LHCN-M2 (cell line): Measurements from ENCODE around the gene JMJD1C. TPM values are rescaled to one million over a fixed set of nuclear protein-coding genes. Genes with fewer than 3 reads are reported as not detected.

Experiments
- DNase-seq: peaks from one replicate; pipeline ENCODE4 v3.0.0-alpha.2; 2012; ENCODE audit warnings: low read depth
- total RNA-seq: library from RNA; depleted of rRNA; stranded (reverse); fragments of >200 nt; gene quantifications from 2 replicates; pipeline ENCODE4 v1.2.3, GENCODE V29; 2014; rRNA removed

Gene JMJD1C
- total RNA-seq, 1 experiment from 2014 or later: 149 TPM

DNA sequence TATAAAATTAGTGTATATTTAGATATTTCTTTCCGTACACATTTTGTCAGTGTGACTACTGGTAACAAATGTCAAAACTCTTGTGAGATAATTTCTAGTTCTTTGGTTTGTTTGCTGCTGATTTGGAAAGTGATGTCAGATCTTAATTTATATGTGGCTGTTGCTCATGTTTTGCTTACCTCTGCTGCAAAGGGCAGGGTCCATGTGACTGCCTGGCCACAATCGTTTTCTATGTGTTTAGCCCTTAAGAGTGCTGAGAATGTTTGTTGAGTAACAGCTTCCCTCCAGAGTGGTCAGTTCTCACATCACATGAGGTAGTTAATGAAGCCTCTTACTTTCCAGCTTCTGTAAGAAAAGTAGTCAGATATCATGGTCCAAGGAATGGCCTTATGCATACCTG lies 328.5 kb downstream of the JMJD1C start:
- peak; percentile 40 for DNase-seq

DNA sequence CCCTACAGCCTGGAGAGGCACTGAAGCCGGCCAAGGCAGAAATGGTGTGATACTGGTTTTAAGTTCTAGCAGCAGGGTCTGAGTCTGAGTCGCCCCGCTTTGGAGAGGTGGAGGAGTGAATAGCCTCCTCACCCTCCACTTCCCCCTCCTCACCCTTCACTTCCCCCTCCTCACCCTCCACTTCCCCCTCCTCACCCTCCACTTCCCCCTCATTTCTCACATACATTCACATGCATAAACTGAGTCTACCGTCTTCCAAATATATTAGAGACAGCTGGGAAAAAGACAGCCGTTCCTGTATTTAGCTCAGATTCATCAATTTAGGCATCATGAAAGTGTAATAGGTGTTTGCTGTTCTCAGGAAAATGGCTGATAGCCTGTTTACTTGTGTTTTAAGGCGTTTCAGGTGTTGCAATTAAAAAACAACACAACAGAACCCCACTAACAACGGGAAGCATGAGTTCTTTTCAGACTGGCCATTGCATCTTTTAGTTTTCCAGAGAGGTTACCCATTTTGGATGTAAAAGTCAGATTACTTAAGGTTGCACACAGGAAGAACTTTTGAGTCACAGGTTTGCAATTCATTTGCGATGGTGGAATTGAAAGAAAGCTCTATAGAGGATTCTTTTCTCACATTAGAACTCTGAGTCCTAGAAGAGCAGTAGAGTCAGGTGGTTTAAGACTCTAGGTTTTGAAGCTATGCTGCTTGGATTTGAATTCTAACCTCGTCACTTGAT lies 331.8 kb downstream of the JMJD1C start:
- no peak for DNase-seq

DNA sequence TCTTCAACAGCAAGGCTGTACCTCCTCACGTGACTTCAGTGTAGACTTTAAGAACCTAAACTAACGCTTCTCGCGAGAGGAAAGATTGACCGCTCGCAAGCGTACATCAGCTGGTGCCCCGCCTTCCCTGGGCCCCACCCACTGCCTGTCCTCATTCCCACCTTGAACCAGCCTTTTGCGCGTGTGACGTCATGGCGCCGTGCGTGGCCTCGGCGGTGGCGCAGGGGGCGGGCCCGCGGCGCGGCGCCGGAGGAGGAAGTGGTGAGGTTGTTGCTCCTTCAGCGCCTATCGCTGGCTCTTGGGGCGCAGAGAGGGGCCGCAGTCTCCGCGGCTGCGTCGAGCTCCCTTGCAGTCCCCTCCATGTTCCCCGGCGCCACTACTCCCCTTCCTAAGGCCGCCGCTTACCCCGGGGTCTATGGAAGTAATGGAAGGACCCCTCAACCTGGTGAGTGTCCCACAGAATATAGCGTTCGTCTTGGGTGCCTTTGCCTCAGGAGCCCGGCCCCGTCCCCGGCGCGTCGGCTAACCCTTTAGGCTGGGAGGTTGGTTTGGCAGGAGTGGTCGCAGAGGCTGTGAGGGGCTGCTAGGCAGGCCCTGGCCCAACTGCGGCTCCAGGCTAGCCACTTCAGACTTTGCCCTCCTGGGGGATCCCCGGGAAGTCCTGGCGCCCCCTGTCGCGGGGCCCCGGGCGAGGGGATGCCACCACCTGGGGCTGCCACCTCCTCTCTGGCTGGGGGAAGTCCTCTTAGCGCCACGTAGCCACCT lies 332.5 kb downstream of the JMJD1C start, which contains the start of gene NRBF2:
Gene NRBF2 (plus strand): TSS at position 273 of the 765 bp plus-strand sequence. CDS start 143 bp downstream, at position 416.
- DNase-seq: peak; percentile 98

DNA sequence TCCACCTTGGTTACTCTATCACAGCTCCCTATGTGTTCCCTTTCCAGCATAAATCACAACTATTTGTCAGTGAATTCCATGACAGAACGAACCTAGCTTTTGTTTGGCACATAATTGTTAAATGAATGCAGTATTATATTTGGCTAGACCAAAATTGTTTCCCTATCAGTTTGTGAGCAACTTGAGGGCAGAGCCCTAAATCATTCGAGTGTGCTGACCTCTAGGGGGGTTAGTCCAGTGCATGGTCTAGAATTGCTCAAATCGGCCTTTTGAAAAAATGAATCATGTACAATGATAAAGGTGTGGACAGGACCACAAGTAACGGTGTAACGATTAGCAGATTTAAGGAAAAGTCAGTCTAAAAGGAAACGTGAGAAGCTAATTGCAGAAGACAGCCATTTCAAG lies 333.1 kb downstream of the JMJD1C start:
- DNase-seq: no peak

DNA sequence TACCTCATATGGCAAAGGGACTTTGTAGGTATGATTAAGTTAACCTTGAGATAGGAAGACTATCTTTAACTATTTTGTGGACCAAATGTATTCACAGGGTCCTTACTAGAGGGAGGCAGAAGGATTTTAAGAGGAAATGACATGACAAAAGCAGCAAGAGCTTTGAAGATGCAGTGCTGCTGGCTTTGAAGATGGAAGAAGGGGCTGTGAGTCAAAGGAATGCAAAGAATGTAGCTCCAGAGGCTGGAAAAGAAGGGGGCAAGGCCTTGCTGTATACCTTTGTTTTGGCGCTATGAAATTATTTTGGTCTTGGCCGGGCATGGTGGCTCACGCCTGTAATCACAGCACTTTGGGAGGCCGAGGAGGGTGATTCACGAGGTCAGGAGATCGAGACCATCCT lies 335.9 kb downstream of the JMJD1C start:
- DNase-seq: no peak

DNA sequence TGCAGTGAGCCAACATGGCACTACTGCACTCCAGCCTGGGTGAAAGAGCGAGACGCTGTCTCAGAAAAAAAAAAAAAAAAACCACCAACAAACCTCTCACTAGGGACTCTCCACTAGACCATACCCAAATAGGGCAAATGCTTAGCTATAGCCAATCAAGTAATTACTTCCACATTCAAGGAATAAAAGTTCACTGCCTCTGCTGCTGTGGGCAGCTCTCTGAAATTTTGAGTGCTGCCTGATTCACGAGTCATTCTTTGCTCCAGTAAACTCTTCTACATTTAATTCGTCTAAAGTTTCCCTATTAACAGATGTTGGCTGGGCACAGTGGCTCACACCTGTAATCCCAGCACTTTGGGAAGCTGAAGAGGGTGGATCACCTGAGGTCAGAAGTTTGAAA lies 337.3 kb downstream of the JMJD1C start:
- no peak for DNase-seq

DNA sequence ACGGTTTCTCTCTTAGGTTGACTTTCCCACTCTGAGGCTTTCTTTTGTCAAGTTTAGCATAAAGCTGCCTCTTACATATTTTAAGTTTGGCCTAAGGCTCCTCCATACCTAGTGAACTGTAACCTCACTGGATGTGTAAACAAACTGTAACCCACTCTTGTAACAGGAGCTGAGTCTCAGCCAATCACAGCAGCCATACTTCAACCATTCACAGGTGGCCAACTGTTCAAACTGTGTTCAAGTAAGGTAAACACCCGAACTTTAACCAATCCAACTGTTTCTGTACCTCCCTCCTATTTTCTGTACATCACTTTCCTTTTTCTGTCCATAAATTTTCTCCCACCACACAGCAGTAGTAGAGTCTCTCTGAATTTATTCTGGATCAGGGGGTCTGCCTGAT lies 340.3 kb downstream of the JMJD1C start:
- DNase-seq: no peak

DNA sequence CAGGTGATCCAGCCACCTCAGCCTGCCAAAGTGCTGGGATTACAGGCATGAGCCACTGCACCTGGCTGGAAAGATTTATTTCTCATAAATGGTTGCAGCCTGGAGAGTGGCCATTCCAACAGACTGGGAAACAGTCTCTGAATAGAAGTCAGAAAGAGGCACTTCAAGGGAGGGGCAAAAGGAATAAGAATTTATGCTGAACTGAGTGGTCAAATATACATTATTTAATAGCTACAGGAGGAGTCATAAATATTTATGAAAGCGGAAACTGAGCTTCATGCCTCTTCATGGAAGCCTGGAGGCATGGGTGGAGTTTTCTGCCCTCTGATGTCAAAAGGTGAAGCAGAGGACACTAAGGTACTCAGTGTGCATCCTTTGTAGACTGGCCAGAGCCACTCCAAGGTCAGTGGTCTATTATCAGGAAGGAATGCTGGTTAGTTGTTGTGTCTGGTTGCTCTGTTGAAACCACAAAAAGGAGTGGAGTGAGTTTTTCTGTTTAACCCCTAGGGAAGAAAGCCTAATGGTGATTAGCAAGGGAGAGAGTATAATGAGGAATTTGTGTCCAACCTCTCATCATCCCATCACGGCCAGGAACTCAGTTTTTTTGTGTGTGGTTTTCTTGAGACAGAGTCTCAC lies 341.9 kb downstream of the JMJD1C start:
- no peak for DNase-seq

DNA sequence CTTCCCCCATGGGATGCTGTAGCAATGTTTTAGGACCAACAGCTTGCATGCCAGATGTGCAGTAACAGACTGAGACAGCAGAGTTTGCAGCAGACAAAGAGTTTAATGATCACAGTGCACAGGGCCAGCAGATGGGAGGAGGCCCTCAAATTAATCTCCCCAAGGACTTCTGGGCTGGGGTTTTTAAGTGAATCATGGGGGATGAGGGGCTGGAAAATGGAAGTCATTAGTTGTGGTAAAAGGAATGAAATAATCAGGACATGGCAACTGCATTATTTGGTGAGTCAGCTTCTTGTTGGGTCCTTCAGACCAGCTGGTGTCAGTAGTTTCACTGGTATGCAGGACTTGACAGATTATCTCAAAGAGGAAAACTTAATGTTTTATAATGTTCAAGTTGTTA lies 345.2 kb downstream of the JMJD1C start:
- DNase-seq: peak; percentile 95

DNA sequence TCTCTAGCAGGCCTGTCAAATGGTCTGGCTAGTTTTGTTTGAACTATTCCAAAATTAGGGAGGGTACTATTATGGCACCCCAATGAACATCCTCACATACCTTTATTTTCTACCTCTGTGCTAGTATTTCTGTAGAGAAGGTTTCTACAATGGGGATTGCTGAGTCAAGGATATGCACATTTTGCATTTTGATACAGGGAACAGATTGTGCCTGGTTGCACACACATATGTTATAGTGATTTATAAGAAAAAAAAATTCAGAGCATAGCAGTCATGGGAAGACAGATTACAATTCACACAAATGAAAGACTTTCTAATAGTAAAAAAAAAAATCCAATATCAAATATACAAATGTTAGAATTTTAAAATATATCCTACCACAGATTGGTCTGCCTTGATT lies 346.7 kb downstream of the JMJD1C start:
- no peak for DNase-seq

Other genes with a start within 250 kb of the JMJD1C start
- gene REEP3, start 55.4 kb upstream of the JMJD1C start, total RNA-seq: 59.2 and 62.0 TPM in 2 replicates